IPS DF 6.9 (cell line): Measurements from ENCODE around the gene UTP11.
A peak's percentile ranks its signal among the peaks of the same experiment; 100 is the strongest.
"Not testable (repeated sequence)": the region's sequence is repeated elsewhere in the genome, so short reads cannot be mapped to it uniquely, and the experiment has no call there.

Experiments used
- DNase-seq: peaks from one replicate; pipeline ENCODE4 v3.0.0-alpha.2; 2013; ENCODE audit warnings: low read depth, low spot score
- H3K27ac ChIP-seq: one replicate; pipeline ENCODE4 v1.5.1; 2013; ENCODE audit warnings: low read length, control low read depth
- H3K27me3 ChIP-seq: 2 replicates; pipeline ENCODE4 v1.6.1; 2013; ENCODE audit warnings: mild to moderate bottlenecking, low read length; ENCODE audit not compliant: control insufficient read depth, insufficient read depth
- H3K36me3 ChIP-seq: 2 replicates; pipeline ENCODE4 v1.6.1; 2013; ENCODE audit warnings: low read length; ENCODE audit not compliant: control insufficient read depth, insufficient read depth
- H3K4me1 ChIP-seq: 2 replicates; pipeline ENCODE4 v1.6.1; 2013; ENCODE audit warnings: low read length; ENCODE audit not compliant: control insufficient read depth, insufficient read depth
- H3K4me3 ChIP-seq: 2 replicates; pipeline ENCODE4 v1.5.1; 2013; ENCODE audit warnings: mild to moderate bottlenecking, low read length
- H3K9me3 ChIP-seq: 2 replicates; pipeline ENCODE4 v1.6.1; 2013; ENCODE audit warnings: low read length, inconsistent platforms; ENCODE audit not compliant: control insufficient read depth, insufficient read depth
- WGBS: extraction: QIAGEN DNeasy Blood & Tissue Kit; methylation state at CpG from one replicate; pipeline ENCODE4 v1.1.7; 2013; ENCODE audit warnings: mixed read lengths, missing lambda C conversion rate; ENCODE audit not compliant: insufficient read length, insufficient coverage; 5-methylcytosine and 5-hydroxymethylcytosine counted together

UTP11 gene

GRCh38 chr1:38012363-38013226 lies at the start of gene UTP11:
TSS of gene UTP11 (plus strand) at chr1:38012734. CDS start at chr1:38012803, 69 bp downstream.
- Histone ChIP-seq H3K4me3 (peak within 1 kb of the TSS; percentile 81; the same call in 1 of the 2 replicates), H3K9me3 (no peaks in the 10 kb centered on the region), H3K4me1 (no peaks in the 10 kb centered on the region), H3K36me3 (peaks cover 16% of the 10 kb centered on the region; the same call in 1 of the 2 replicates), H3K27ac (no peak within 1 kb of the TSS), H3K27me3 (no peaks in the 10 kb centered on the region)
- no CpG with 5 or more reads among the region's 49 CpGs for whole genome bisulfite sequencing
- DNase-seq, result peak; percentile 92

- not testable (repeated sequence) for H3K27ac ChIP-seq, H3K4me1 ChIP-seq, H3K9me3 ChIP-seq, DNase-seq, H3K27me3 ChIP-seq, H3K4me3 ChIP-seq
- H3K36me3 ChIP-seq, result peaks cover 28% of the 10 kb centered on the region; the same call in 1 of the 2 replicates
- WGBS, result no CpG with 5 or more reads among the region's 12 CpGs
These were observed 48.4 kb upstream of the UTP11 start for GRCh38 chr1:37964106-37964505.

GRCh38 chr1:37965301-37965700 lies 47.2 kb upstream of the UTP11 start:
- WGBS, result no CpG with 5 or more reads among the region's 4 CpGs

GRCh38 chr1:37973684-37974083 lies 38.9 kb upstream of the UTP11 start:
- no CpG with 5 or more reads among the region's 5 CpGs for WGBS
- not testable (repeated sequence) for H3K27me3 ChIP-seq, H3K4me1 ChIP-seq, DNase-seq, H3K4me3 ChIP-seq, H3K27ac ChIP-seq, H3K9me3 ChIP-seq
- peaks cover 11% of the 10 kb centered on the region; the same call in 1 of the 2 replicates for H3K36me3 ChIP-seq

More at GRCh38 chr1:37965301-37965700, 47.2 kb upstream of the UTP11 start:
- H3K4me3 ChIP-seq, result no peak overlapping the region
- no peaks in the 10 kb centered on the region for H3K9me3 ChIP-seq
- H3K36me3 ChIP-seq, result peaks cover 21% of the 10 kb centered on the region; the same call in 1 of the 2 replicates
- no peak for DNase-seq
- no peaks in the 10 kb centered on the region for H3K27me3 ChIP-seq
- no peak overlapping the region for H3K27ac ChIP-seq
- H3K4me1 ChIP-seq, result no peaks in the 10 kb centered on the region

- no peak overlapping the region for H3K4me3 ChIP-seq
- H3K9me3 ChIP-seq, result no peaks in the 10 kb centered on the region
- no peaks in the 10 kb centered on the region for H3K4me1 ChIP-seq
- H3K27ac ChIP-seq, result no peak overlapping the region
- H3K27me3 ChIP-seq, result no peaks in the 10 kb centered on the region
- no peak for DNase-seq
- 100% methylated on average over 1 of the region's 5 CpGs for WGBS
- peaks cover 12% of the 10 kb centered on the region; the same call in 1 of the 2 replicates for H3K36me3 ChIP-seq
These were observed 38.0 kb upstream of the UTP11 start for GRCh38 chr1:37974567-37974966.

GRCh38 chr1:37975083-37975482 lies 37.5 kb upstream of the UTP11 start:
- WGBS, result no CpG with 5 or more reads among the region's 6 CpGs
- not testable (repeated sequence) for DNase-seq, H3K27me3 ChIP-seq, H3K9me3 ChIP-seq, H3K27ac ChIP-seq, H3K4me3 ChIP-seq, H3K4me1 ChIP-seq
- H3K36me3 ChIP-seq, result peaks cover 13% of the 10 kb centered on the region; the same call in 1 of the 2 replicates

- H3K4me3 ChIP-seq, result no peak overlapping the region
- no peak overlapping the region for H3K27ac ChIP-seq
- peaks cover 23% of the 10 kb centered on the region; the same call in 1 of the 2 replicates for H3K36me3 ChIP-seq
- H3K27me3 ChIP-seq, result no peaks in the 10 kb centered on the region
- no peaks in the 10 kb centered on the region for H3K4me1 ChIP-seq
- no peak for DNase-seq
- no peaks in the 10 kb centered on the region for H3K9me3 ChIP-seq
- WGBS, result no CpG with 5 or more reads among the region's 4 CpGs
These were observed 34.0 kb upstream of the UTP11 start for GRCh38 chr1:37978541-37978940.

GRCh38 chr1:37983546-37983945 lies 29.0 kb upstream of the UTP11 start:
- no peak for DNase-seq
- H3K36me3 ChIP-seq, result peaks cover 30% of the 10 kb centered on the region

GRCh38 chr1:37987679-37988078 lies 24.9 kb upstream of the UTP11 start:
- no CpG with 5 or more reads among the region's 1 CpG for WGBS

More at GRCh38 chr1:37983546-37983945, 29.0 kb upstream of the UTP11 start:
- H3K9me3 ChIP-seq, result no peaks in the 10 kb centered on the region
- no peak overlapping the region for H3K4me3 ChIP-seq
- no peak overlapping the region for H3K27ac ChIP-seq
- no CpG with 5 or more reads among the region's 2 CpGs for WGBS
- no peaks in the 10 kb centered on the region for H3K4me1 ChIP-seq
- H3K27me3 ChIP-seq, result no peaks in the 10 kb centered on the region

GRCh38 chr1:37989361-37989930 lies 23.1 kb upstream of the UTP11 start:
- DNase-seq, result no peak
- H3K4me3 ChIP-seq, result peak overlapping the region; percentile 76
- H3K27me3 ChIP-seq, result no peaks in the 10 kb centered on the region
- H3K9me3 ChIP-seq, result no peaks in the 10 kb centered on the region
- H3K27ac ChIP-seq, result no peak overlapping the region
- no CpG with 5 or more reads among the region's 30 CpGs for WGBS
- no peaks in the 10 kb centered on the region for H3K4me1 ChIP-seq
- peaks cover 6% of the 10 kb centered on the region for H3K36me3 ChIP-seq

More at GRCh38 chr1:37987679-37988078, 24.9 kb upstream of the UTP11 start:
- Histone ChIP-seq H3K27ac (no peak overlapping the region), H3K4me3 (no peak overlapping the region), H3K27me3 (no peaks in the 10 kb centered on the region), H3K9me3 (no peaks in the 10 kb centered on the region), H3K36me3 (peaks cover 12% of the 10 kb centered on the region), H3K4me1 (no peaks in the 10 kb centered on the region)
- DNase-seq, result no peak
